ENCODE results near the gene DTNBP1. TPM values are rescaled to one million over a fixed set of nuclear protein-coding genes. Genes with fewer than 3 reads are reported as not detected.

Gene DTNBP1
- total and polyA plus RNA-seq, 2 donors (not counting 3 experiments of a cell fraction or from before 2014, with no cell fraction given) = 24.3 to 28.9 TPM

- intact Hi-C loops (cut with micrococcal nuclease) = no loop called here
- Histone ChIP-seq H3K9ac (replicated peaks; ENCODE audit: extremely low read depth, insufficient read depth, low read length) (no peak overlapping the region), H3K36me3 (ENCODE audit: control insufficient read depth in 2 of 2, extremely low read depth in 1 of 2, insufficient read depth in 2 of 2, low read length in 2 of 2) (no peaks in the 10 kb centered on the region), H2AFZ (ENCODE audit: low read depth, low read length) (no peak overlapping the region), H3K27me3 (ENCODE audit: control insufficient read depth in 2 of 2, insufficient read depth in 2 of 2, low read length in 2 of 2) (no peaks in the 10 kb centered on the region), H3K79me2 (ENCODE audit: control insufficient read depth, insufficient read depth, low read length) (no peaks in the 10 kb centered on the region), H3K4me2 (ENCODE audit: insufficient read depth, low read length) (no peak overlapping the region), H3K4me1 (ENCODE audit: control insufficient read depth, extremely low read depth, insufficient read depth, low read length) (no peaks in the 10 kb centered on the region), H3K4me3 (replicated peaks in 1 of 3; ENCODE audit: insufficient read depth in 1 of 3, low read depth in 1 of 3, low read length in 3 of 3) (no peak overlapping the region), H3K9me1 (replicated peaks; ENCODE audit: control insufficient read depth, extremely low read depth, insufficient read depth, low read length) (no peaks in the 10 kb centered on the region), H4K20me1 (replicated peaks; ENCODE audit: control insufficient read depth, extremely low read depth, insufficient read depth, low read length) (no peaks in the 10 kb centered on the region), H3K27ac (ENCODE audit: insufficient read depth, low read depth, low read length) (no peak overlapping the region), H3K9me3 (replicated peaks; ENCODE audit: control insufficient read depth, insufficient read depth, low read length) (no peaks in the 10 kb centered on the region)
- POLR2A ChIA-PET = no interaction called here
- no peak for DNase-seq (ENCODE audit: low read depth, low spot score)
- no TSS peak for BruUV-seq (replicated peaks)
- no peak for TF ChIP-seq GATA2 (IDR thresholded peaks at IDR 0.05; ENCODE audit: insufficient read depth, insufficient read length, low read depth, low read length)
- no peak for TF ChIP-seq POLR2AphosphoS5 (IDR thresholded peaks at IDR 0.05; ENCODE audit: insufficient read depth, low read depth, low read length)
- no peak for TF ChIP-seq EZH2 (IDR thresholded peaks at IDR 0.05; ENCODE audit: borderline replicate concordance, low read depth, low read length, severe bottlenecking)
- TF ChIP-seq MAX (IDR thresholded peaks at IDR 0.05; ENCODE audit: insufficient read depth, insufficient read length) = no peak
- no peak for TF ChIP-seq POLR2A (IDR thresholded peaks at IDR 0.05; ENCODE audit: low read depth, low read length)
- no peak for TF ChIP-seq FOS (IDR thresholded peaks at IDR 0.05; ENCODE audit: borderline replicate concordance, insufficient read depth, low read length)
- no peak for TF ChIP-seq JUN (IDR thresholded peaks at IDR 0.05; ENCODE audit: borderline replicate concordance, insufficient read depth, insufficient read length, low read depth)
- no peak for TF ChIP-seq CTCF (IDR thresholded peaks at IDR 0.05; ENCODE audit: extremely low read depth in 1 of 2, insufficient read depth in 1 of 2, low read depth in 1 of 2, low read length in 2 of 2)
- no peak for TF ChIP-seq MYC (IDR thresholded peaks at IDR 0.05; ENCODE audit: low read depth, low read length)
- CTCF ChIA-PET = no interaction called here
- dilution Hi-C loops (cut with MboI; ENCODE audit: extremely low pct_ligation_motif_present, low sequenced_read_pairs) = no loop called here
- no peak for FAIRE-seq
Measured at GRCh38 chr6:15644904-15645303, 17.9 kb downstream of the DTNBP1 start.
